ENCODE results near the gene MAP2K1.
A peak's percentile ranks its signal among the peaks of the same experiment; 100 is the strongest.
"Not testable (repeated sequence)": the region's sequence is repeated elsewhere in the genome, so short reads cannot be mapped to it uniquely, and the experiment has no call there.

Gene MAP2K1

DNA sequence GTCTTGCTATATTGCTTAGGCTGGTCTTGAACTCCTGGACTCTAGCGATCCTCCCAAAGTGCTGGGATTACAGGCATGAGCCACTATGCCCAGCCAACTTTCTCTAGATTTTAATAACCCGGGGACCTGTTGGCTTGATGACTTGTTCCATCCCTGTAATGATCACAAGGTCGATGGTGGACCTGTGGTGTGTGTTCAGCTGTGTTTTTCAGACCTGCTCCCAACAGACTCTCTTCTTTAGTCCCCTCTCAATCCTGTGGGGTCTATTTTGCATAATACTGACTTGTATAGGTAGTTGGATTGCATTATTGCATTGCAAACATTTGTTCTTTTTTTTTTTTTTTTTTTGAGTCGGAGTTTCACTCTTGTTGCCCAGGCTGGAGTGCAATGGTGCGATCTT is 1.9 kb downstream of the MAP2K1 start:
- H3K27ac ChIP-seq, result no peak overlapping the region
- TF ChIP-seq, protein P1, sequence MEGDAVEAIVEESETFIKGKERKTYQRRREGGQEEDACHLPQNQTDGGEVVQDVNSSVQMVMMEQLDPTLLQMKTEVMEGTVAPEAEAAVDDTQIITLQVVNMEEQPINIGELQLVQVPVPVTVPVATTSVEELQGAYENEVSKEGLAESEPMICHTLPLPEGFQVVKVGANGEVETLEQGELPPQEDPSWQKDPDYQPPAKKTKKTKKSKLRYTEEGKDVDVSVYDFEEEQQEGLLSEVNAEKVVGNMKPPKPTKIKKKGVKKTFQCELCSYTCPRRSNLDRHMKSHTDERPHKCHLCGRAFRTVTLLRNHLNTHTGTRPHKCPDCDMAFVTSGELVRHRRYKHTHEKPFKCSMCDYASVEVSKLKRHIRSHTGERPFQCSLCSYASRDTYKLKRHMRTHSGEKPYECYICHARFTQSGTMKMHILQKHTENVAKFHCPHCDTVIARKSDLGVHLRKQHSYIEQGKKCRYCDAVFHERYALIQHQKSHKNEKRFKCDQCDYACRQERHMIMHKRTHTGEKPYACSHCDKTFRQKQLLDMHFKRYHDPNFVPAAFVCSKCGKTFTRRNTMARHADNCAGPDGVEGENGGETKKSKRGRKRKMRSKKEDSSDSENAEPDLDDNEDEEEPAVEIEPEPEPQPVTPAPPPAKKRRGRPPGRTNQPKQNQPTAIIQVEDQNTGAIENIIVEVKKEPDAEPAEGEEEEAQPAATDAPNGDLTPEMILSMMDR (IDR thresholded peaks at IDR 0.05), result no peak
- DNase-seq (ENCODE audit: low spot score), result no peak
- peak overlapping the region; percentile 92 for H3K4me3 ChIP-seq

DNA sequence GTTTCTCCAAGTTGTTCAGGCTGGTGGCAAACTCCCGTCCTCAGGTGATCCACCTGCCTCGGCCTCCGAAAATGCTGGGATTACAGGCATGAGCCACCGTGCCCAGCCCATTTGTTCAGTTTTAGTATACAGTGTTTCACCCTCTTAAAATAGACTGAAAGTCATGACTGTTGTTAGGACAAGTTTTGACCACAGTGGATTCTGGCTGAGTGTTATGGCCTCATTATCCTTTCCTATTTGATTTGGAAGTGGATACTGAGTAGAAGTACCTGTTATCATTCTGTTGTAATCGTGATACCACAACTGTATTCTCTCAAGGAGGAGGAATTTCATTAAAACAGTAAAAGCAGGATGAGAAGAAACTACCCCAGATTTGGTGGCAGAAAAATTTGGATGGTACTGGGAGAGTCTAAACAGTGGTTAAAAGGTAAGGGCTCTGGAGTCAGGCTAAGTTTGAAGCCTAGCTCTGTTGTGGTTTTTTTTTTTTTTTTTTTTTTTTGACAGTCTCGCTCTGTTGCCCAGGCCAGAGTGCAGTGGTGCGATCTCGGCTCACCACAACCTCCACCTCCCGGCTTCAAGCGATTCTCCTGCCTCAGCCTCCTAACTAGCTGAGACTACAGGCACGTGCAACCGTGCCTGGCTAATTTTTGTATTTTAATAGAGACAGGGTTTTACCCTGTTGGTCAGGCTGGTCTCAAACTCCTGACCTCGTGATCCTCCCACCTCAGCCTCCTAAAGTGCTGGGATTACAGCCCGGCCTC is 2.6 kb downstream of the MAP2K1 start:
- no peak overlapping the region for H3K27ac ChIP-seq
- H3K4me3 ChIP-seq, result no peak overlapping the region
- TF ChIP-seq, protein P1 (IDR thresholded peaks at IDR 0.05), result no peak
- no peak for DNase-seq (ENCODE audit: low spot score)

DNA sequence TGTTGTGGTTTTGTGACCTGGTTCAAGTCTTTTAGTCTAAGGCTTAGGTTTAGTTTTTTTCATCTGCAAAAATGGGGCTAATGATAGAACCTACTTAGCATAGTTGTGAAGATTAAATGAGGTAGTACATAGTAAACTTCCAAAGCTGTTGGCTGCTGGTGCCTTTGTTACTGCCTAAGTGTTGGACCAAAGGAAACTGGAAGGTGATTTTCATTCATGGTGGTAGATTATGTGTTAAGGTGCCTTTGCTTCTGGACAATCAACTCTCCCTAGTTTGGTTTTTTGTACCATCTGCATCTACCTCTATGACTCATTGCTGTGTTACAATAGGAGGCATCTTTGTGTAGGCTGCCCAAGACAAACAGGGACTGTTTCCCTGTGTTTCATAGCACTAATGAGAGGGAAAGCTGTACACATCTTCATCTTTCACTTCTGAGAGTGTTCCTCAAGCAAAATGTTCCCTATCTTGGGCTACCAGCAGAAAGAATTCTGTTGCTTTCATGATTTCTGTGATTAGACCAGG is 3.2 kb downstream of the MAP2K1 start:
- Histone ChIP-seq H3K4me3 (no peak overlapping the region), H3K27ac (no peak overlapping the region)
- DNase-seq (ENCODE audit: low spot score), result no peak
- TF ChIP-seq, protein P1 (IDR thresholded peaks at IDR 0.05), result no peak

DNA sequence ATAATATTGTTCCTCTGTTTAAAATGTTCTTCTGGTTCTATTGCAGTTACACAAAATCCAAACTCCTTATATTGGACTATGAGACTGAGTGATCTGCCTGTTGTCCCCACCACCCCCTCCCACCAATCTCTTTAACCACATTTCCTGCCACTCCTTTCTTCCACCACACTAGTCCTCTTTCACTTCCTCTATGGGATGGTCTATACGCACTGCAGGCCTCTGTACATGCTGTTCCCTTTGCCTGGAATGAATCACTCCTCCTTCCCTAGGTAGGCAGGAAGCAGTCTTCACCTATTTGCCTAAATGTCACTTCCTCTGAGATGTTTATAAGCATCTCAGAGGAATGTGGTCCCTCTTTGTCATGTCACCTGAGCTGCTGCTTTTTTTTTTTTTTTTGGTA is 4.0 kb downstream of the MAP2K1 start:
- Histone ChIP-seq H3K27ac (no peak overlapping the region), H3K4me3 (no peak overlapping the region)
- DNase-seq (ENCODE audit: low spot score), result no peak
- TF ChIP-seq, protein P1 (IDR thresholded peaks at IDR 0.05), result no peak

DNA sequence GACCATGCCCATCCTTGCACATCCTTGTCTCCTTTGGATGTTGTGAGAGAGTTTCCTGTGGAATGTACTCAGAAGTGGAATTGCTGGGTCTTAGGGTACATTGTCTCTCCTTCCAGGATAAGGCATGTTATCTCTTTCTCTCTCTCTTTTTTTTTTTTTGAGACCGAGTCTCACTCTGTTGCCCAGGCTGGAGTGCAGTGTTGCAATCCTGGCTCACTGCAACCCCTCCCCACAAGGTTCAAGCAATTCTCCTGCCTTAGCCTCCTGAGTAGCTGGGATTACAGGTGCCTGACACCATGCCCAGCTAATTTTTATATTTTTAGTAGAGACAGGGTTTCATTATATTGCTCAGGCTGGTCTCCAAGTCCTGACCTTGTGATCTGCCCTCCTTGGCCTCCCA is 6.3 kb downstream of the MAP2K1 start:
- H3K27ac ChIP-seq; DNase-seq (ENCODE audit: low spot score); H3K4me3 ChIP-seq: not testable (repeated sequence)

DNA sequence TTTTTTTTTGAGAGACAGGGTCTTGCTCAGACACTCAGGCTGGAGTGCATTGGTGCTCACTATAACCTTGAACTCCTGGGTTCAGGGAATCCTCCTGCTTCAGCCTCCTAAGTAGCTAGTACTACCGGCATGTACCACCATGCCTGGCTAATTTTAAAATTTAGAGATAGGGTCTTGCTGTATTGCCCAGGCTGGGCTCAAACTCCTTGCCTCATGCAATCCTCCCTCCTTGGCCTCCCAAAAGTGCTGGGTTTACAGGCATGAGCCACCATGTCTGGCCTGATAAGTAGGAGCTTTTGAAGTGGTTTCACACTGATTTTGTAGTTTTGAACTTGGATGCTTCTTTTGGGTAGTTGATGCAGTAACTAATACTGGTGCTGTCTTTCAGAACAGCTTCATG is 7.8 kb downstream of the MAP2K1 start:
- TF ChIP-seq, protein P1 (IDR thresholded peaks at IDR 0.05), result no peak
- Histone ChIP-seq H3K27ac (no peak overlapping the region), H3K4me3 (no peak overlapping the region)
- DNase-seq (ENCODE audit: low spot score), result no peak

DNA sequence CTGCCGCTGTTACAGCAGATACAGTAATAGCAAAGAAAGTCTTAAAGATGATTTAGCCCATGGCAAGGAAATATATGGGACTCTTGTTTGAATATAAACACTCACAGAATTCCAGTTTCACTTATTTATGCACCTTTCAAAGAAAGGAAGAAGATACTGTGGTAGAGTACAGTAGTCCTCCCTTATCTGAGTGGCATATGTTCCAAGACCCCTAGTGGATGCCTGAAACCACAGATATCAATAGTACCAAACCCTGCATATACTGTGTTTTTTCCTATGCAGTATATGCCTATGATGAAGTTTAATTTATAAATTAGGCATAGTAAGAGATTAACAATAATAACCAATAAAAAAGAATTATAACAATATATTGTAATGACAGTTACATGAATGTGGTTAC is 8.2 kb downstream of the MAP2K1 start:
- DNase-seq (ENCODE audit: low spot score), result no peak
- H3K27ac ChIP-seq, result no peak overlapping the region
- H3K4me3 ChIP-seq, result no peak overlapping the region
- TF ChIP-seq, protein P1 (IDR thresholded peaks at IDR 0.05), result no peak

Measured in coronary artery (tissue), 2 donors.